RWPE1 (cell line): Measurements from ENCODE around the gene S1PR3.

Experiments
- CTCF ChIA-PET: fragments of 350-600 bp; sonication (Branson Sonifier 250); formaldehyde crosslinking; extraction: SDS; loops from one replicate; lab custom pipeline; 2021; lab: Yijun Ruan, JAX
- POLR2A ChIA-PET: fragments of 400-600 bp; formaldehyde crosslinking; extraction: SDS; loops from one replicate; lab custom pipeline; 2020; ENCODE audit warnings: antibody characterized with exemption; ENCODE audit not compliant: low non-redundant PET; lab: Yijun Ruan, JAX
- DNase-seq: peaks from one replicate; pipeline ENCODE4 v3.0.0; 2012; ENCODE audit warnings: low spot score
- H3K27ac ChIP-seq: fragments of 450-650 bp; 2 replicates; pipeline ENCODE4 v1.5.1; 2017
- TF ChIP-seq, protein P1 (sequence below): fragments of 450-650 bp; conservative IDR thresholded peaks from 2 replicates; pipeline ENCODE4 v1.5.1; 2017; ENCODE audit warnings: low read depth, mild to moderate bottlenecking

S1PR3 gene

GRCh38 chr9:88949425-88949824 lies 41.8 kb upstream of the S1PR3 start:
- no peak for DNase-seq
- TF ChIP-seq, protein P1, sequence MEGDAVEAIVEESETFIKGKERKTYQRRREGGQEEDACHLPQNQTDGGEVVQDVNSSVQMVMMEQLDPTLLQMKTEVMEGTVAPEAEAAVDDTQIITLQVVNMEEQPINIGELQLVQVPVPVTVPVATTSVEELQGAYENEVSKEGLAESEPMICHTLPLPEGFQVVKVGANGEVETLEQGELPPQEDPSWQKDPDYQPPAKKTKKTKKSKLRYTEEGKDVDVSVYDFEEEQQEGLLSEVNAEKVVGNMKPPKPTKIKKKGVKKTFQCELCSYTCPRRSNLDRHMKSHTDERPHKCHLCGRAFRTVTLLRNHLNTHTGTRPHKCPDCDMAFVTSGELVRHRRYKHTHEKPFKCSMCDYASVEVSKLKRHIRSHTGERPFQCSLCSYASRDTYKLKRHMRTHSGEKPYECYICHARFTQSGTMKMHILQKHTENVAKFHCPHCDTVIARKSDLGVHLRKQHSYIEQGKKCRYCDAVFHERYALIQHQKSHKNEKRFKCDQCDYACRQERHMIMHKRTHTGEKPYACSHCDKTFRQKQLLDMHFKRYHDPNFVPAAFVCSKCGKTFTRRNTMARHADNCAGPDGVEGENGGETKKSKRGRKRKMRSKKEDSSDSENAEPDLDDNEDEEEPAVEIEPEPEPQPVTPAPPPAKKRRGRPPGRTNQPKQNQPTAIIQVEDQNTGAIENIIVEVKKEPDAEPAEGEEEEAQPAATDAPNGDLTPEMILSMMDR, result no peak
- ChIA-PET POLR2A (no interaction called here), CTCF (no interaction called here)
- H3K27ac ChIP-seq, result no peak overlapping the region

DNA sequence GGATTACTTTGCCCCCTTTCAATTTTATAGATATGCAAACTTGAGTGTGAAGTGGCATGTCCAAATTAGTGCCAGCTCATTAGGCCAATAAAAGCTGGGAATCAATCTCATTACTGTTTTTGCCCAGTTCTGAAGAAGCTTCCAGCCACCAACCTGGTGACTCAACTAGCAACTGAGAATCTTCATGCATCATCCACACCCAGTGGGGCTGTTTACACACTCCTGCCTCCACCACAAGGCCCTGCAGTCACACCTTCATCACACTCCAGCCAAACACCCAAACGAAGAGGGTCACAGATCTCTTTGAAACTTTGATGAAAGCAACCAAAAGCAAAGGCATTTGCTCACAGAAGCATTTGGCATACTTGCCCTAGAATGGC lies 41.3 kb upstream of the S1PR3 start:
- ChIA-PET POLR2A (no interaction called here), CTCF (interaction anchor here (0.6 kb wide), 1 partner anchor 298 kb away, joined by 3 read pairs; no protein-coding TSS in a partner anchor)
- H3K27ac ChIP-seq, result no peak overlapping the region; the same call in 1 of the 2 replicates
- TF ChIP-seq, protein P1, result no peak
- DNase-seq, result peak; percentile 13

DNA sequence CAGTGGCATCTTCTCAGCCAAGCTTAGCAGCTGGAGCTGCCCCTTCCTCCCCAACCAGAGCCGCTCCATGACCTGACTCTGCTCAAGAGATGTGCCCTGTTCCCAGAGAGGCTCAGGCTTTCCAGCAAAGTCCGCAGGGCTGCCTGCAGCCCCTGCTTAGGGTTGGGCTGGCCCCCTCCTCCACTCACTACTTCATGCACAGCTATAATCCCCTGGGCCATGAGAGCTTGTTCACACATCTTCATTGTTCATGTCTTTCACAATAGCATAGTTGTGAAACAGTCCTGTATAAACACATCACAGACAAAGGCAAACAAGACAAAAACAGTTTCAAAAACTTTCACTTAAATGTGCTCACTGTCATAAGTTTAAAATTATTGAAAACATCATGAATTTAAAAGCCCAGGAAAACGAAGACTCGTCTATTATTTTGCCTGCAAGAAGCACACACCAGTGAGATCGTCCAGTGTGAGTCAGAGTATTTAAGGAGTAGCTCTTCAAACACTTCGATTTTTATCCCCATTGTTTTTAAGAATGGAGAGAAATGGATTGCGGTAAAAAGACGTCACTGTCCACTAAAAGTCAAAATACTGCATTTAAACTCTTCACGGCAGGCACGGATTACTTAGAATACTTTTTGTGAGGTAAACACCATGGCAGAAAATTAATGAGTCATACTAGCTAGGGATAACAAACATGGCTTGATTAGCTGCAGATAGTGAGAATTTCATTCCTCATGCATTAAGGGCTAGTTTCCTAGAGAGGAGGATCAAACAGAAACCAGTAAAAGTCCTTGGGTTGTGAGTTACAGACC lies 40.7 kb upstream of the S1PR3 start:
- ChIA-PET CTCF (interaction anchor here (0.6 kb wide), 1 partner anchor 299 kb away, joined by 3 read pairs; no protein-coding TSS in a partner anchor), POLR2A (no interaction called here)
- no peak overlapping the region; the same call in 1 of the 2 replicates for H3K27ac ChIP-seq
- TF ChIP-seq, protein P1, result no peak
- peak; percentile 22 for DNase-seq

- POLR2A ChIA-PET, result no interaction called here
- CTCF ChIA-PET, result no interaction called here
- no peak overlapping the region for H3K27ac ChIP-seq
- TF ChIP-seq, protein P1, result no peak
- no peak for DNase-seq
Measured at GRCh38 chr9:88951155-88951542, 40.1 kb upstream of the S1PR3 start.

GRCh38 chr9:88952086-88952615 lies 39.1 kb upstream of the S1PR3 start:
- ChIA-PET POLR2A (no interaction called here), CTCF (interaction anchor here (0.6 kb wide), 1 partner anchor 23 kb away, joined by 3 read pairs; no protein-coding TSS in a partner anchor)
- TF ChIP-seq, protein P1, result no peak
- H3K27ac ChIP-seq, result no peak overlapping the region
- no peak for DNase-seq

DNA sequence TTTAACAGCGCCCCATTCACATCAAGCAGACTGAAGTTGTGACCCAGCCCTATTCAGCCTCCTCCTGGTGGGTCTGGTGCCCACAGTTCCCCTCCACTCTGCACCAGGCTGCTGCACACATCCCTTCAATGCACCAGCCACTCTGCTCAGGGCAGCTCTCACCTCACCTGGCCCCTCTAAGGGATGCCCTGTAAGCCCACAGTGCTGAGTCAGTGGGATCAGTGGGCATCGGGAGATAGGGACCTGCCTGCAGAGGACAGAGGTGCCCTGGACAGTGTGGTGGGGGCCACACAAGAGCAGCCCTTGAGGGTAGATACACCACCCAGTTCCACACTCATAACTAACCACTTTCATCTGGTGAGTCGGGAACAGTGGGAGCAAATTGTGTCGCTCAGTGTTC lies 38.3 kb upstream of the S1PR3 start:
- ChIA-PET POLR2A (no interaction called here), CTCF (interaction anchor here (0.7 kb wide), 1 partner anchor 80 kb away, joined by 3 read pairs; no protein-coding TSS in a partner anchor)
- TF ChIP-seq, protein P1, result no peak
- no peak overlapping the region for H3K27ac ChIP-seq
- DNase-seq, result no peak
